Activated T-cell treated with anti-CD3 and anti-CD28 coated beads, Interleukin-2, amount 50 U/mL, for 1 hour (primary cell): ENCODE measurements around the gene CMTR1.

Source experiments
- DNase-seq: peaks from one replicate; pipeline ENCODE4 v3.0.0-alpha.2; 2020

CMTR1 gene

GRCh38 chr6:37480118-37480736 is 47.2 kb downstream of the CMTR1 start:
- no peak for DNase-seq

DNA sequence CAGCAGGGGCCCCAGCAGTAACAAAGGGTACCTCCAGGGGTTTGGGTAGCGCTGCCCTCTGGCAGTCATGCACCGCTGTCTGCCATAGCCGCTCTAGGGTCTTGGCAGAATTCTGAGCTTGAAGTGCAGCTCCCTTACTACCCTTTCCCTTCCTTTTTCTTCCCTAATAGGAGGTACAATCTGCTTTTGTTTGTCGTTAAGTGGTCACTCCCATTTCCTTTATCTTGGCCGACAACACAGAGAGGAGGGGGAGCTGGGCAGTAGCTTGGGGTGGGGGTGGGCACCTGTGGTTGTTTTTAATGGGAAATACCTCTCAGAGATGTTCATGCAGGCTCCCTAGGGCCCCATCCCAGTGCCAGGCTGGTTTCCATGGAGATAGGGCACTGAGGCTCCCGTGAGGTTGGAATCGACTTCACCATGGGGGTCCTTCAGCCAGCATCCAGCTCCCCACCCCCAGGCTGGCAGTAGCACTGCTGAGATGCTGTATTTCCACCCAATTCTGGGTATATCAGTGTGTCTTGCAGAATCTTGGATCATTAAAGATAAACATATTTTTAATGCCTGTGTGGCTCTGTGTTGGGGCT is 48.0 kb downstream of the CMTR1 start:
- DNase-seq: no peak

GRCh38 chr6:37481711-37482605 is 48.9 kb downstream of the CMTR1 start:
- no peak for DNase-seq

- no peak for DNase-seq
Observed at GRCh38 chr6:37482606-37483251, 49.7 kb downstream of the CMTR1 start.

DNA sequence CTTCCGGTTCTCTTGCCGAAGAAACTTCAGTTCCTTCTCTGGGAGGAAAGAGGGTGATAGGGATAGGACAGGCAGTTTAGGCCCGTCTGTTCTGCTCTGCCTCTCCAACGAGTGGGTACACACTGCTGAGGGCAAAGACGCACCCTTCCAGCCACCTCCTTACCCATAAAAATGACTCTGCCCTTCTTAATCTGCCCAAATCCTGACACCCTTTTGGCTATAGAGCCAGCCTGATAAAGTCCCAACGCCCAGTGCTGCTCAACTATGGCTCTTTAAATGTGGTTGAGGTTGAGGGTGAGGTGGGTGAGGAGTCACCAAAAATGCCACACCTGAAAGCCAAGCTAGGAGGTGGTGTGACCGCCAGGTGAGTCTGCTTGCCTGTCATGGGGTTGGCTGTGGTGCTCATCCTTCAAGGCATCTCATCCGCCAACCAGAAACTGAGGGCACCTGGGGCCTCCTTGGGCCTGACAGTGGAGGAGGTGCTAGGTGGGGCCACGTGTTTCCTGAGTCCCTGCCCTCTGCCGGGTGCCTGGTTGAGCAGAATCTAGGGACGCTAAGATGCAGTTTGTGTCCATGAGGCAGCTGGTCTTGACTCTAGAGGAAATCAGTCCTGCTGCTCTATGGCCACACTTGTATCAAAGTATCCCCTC is 50.4 kb downstream of the CMTR1 start:
- no peak for DNase-seq

DNA sequence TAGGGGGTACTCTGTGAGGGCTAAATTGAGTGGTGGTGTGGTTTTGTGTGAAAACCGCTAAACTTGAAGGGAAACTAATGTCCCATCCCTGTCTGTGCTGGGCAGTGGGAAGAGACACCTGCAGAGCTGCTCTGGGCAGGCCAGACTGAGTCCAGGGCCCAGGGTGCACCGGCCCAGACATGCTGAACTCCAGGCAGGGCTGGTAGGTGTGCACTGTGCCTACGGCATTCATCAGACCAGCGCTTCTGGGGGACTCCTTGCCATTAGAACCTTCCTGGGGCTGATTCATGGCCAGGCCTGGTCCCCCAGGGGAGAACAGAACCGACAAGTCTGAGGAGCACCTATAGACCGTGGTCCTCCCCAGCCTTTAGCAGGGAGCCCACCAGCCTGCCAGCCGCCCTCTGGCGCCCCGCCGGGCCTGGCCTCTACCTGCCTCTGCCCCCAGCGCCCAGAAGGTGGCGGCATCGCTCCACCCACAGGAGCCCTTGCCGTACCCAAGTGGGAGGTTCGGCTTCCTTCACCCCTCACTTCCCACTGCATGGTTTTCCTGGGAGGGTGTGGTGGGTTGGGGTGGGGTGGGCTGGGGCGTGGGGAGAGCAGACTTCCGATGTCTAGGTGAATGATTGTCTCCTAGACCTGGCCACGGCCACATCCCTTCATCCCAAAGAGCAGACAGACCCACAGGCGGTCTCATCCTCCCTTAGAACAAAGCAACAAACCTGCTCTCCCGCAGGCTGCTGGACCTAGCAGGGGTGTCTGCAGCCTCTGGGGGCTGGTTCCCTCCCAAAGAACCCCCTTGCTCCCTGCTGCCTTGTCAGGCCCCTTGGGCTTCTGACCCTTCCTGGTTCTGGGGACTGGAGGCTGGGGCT is 51.1 kb downstream of the CMTR1 start:
- DNase-seq: peak; percentile 88

- DNase-seq: no peak
Observed at GRCh38 chr6:37484786-37485170, 51.8 kb downstream of the CMTR1 start.

DNA sequence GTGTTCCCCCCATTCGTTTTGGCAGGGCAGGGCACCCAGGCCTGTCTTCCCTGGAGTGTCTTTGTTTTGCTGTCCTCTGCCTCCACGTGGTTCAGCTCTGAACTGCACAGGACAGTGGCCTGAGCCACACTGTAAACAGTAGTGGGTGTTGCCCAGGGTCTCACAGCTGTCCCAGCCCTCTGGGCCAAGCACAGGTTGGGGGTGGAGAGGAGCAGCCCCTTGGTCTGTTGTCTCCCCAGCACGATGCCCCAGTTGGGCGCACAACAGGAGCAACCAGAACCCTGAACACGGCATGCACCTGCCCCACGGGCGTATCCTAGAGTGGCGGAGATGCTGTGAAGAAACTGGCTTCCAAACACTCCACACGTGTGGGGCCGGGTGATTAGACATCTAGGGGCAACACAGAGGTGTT is 52.3 kb downstream of the CMTR1 start:
- DNase-seq: no peak

- no peak for DNase-seq
Observed at GRCh38 chr6:37486121-37486839, 53.3 kb downstream of the CMTR1 start.

GRCh38 chr6:37487591-37488380 is 54.8 kb downstream of the CMTR1 start:
- DNase-seq: no peak

DNA sequence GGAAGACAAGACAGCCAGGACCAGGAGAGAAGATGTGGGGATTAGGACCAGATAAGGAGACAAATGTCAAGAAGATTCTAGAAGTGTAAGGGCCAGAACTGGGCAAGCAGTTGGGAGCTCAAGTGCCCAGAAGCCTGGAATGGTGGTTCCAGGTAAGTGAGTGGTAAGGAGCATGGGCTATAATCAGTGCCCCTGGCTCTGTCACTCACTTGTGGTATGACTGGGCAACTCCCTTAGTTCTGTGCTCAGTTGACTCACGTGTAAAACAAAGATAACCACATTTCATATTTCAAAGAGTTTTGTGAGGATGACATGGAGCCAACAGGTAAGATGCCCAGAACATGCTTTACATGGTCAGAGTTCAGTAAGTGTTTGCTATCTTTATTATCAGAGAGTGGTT is 55.5 kb downstream of the CMTR1 start:
- DNase-seq: no peak

- peak; percentile 57 for DNase-seq
Observed at GRCh38 chr6:37489697-37490336, 56.8 kb downstream of the CMTR1 start.

- no peak for DNase-seq
Observed at GRCh38 chr6:37490536-37491170, 57.6 kb downstream of the CMTR1 start.

- peak; percentile 21 for DNase-seq
Observed at GRCh38 chr6:37491171-37491829, 58.3 kb downstream of the CMTR1 start.

GRCh38 chr6:37491830-37492208 is 58.8 kb downstream of the CMTR1 start:
- DNase-seq: no peak

GRCh38 chr6:37492236-37492972 is 59.4 kb downstream of the CMTR1 start:
- DNase-seq: no peak

DNA sequence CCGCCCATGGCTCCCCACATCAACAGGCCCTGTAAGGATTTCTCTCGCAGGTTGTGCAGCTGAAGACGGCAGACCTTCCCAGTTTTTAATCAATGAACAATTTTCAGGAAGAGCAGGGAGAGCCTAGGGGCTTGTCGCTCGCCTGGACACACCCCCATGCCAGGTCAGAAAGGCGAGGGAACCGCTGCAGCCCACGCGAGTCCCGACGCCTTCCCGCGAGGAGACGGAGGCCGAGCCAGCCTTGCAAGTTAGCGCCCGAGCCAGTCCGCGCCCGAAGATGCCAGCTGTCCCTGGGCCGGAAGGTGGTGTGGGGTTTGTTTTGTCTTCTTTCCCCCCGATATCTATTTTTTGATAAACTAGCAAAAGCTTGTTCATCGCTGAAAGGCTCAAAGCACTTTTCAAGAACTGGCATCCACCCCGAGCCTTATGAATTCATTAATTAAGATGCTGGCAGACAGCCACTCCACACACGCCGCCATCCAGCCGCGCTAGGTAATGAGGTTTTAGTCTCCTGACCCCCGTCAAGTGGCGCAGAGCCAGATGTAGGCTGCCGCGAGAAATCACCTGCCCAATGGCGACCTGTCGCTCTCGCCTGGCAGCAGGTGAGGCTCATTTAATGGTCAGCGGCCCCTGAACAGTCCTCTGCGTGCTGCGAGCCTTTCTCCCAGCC is 60.1 kb downstream of the CMTR1 start:
- DNase-seq: no peak

DNA sequence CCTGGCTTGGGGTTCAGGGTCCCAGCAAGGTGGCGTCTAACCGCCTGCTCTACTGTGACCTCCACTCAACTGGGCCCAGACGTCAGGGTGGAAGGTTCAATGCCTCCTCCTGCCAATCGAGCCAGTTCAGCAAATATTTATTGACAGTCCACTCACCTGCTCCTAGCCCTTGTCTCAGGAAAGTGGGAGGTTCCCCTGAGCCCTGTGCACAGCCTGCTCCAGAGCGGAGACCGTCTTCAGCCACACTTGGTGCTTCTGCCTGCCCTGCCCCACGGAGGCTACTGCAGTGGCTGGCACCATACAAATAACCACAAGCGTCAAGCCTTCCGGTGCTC is 60.6 kb downstream of the CMTR1 start:
- DNase-seq: no peak
